Endothelial cell of umbilical vein (primary cell): ENCODE measurements around the gene WWC1.

Experiments
- CTCF ChIP-seq, 2 donors: IDR thresholded peaks; 1 replicate in 1 of 2; 2 replicates in 1 of 2; pipeline ENCODE4 v1.5.1; 2011; ENCODE audit warnings: low read length in 2 of 2, mild to moderate bottlenecking in 2 of 2, moderate library complexity in 2 of 2, control low read depth in 1 of 2, inconsistent platforms in 1 of 2, low read depth in 1 of 2; ENCODE audit not compliant: insufficient read depth in 1 of 2; ENCODE audit errors: extremely low read depth in 1 of 2
- EZH2 ChIP-seq: IDR thresholded peaks from 2 replicates; pipeline ENCODE4 v1.6.1; 2012; ENCODE audit warnings: borderline replicate concordance, low read depth, mild to moderate bottlenecking, moderate library complexity, low read length, inconsistent platforms; ENCODE audit not compliant: severe bottlenecking
- FOS ChIP-seq: IDR thresholded peaks from 2 replicates; pipeline ENCODE4 v1.6.1; 2011; ENCODE audit warnings: mild to moderate bottlenecking, low read length, moderate library complexity, borderline replicate concordance; ENCODE audit not compliant: insufficient read depth
- MAX ChIP-seq: IDR thresholded peaks from 2 replicates; pipeline ENCODE4 v1.6.1; 2011; ENCODE audit not compliant: insufficient read depth, insufficient read length
- POLR2A ChIP-seq: IDR thresholded peaks from 2 replicates; pipeline ENCODE4 v1.6.1; 2012; ENCODE audit warnings: low read depth, mild to moderate bottlenecking, control low read depth, low read length
- POLR2AphosphoS5 ChIP-seq: IDR thresholded peaks from 2 replicates; pipeline ENCODE4 v1.6.1; 2012; ENCODE audit warnings: low read depth, mild to moderate bottlenecking, control low read depth, low read length, moderate library complexity; ENCODE audit not compliant: insufficient read depth

GRCh38 chr5:168295574-168296201 lies 4.2 kb downstream of the WWC1 start:
- no peak for TF ChIP-seq CTCF (IDR thresholded peaks at IDR 0.05; ENCODE audit: extremely low read depth in 1 of 2, insufficient read depth in 1 of 2, low read depth in 1 of 2, low read length in 2 of 2)
- no peak for TF ChIP-seq POLR2A
- no peak for TF ChIP-seq EZH2
- no peak for TF ChIP-seq POLR2AphosphoS5
- no peak for TF ChIP-seq FOS
- TF ChIP-seq MAX, result no peak
